Retinal pigment epithelial cell (primary cell): ENCODE results near the gene CNDP1.

ENCODE experiments used
- DNase-seq: peaks from one replicate; pipeline ENCODE4 v3.0.0-alpha.2; 2010; ENCODE audit warnings: low read depth
- H3K4me3 ChIP-seq: 2 replicates; pipeline ENCODE4 v1.5.1; 2011; ENCODE audit warnings: mild to moderate bottlenecking, low read length, control low read depth, moderate library complexity
- TF ChIP-seq, protein P1 (sequence below): conservative IDR thresholded peaks from 2 replicates; pipeline ENCODE4 v1.5.1; 2011; ENCODE audit warnings: low read depth, low read length, control low read depth, inconsistent platforms

CNDP1 gene

DNA sequence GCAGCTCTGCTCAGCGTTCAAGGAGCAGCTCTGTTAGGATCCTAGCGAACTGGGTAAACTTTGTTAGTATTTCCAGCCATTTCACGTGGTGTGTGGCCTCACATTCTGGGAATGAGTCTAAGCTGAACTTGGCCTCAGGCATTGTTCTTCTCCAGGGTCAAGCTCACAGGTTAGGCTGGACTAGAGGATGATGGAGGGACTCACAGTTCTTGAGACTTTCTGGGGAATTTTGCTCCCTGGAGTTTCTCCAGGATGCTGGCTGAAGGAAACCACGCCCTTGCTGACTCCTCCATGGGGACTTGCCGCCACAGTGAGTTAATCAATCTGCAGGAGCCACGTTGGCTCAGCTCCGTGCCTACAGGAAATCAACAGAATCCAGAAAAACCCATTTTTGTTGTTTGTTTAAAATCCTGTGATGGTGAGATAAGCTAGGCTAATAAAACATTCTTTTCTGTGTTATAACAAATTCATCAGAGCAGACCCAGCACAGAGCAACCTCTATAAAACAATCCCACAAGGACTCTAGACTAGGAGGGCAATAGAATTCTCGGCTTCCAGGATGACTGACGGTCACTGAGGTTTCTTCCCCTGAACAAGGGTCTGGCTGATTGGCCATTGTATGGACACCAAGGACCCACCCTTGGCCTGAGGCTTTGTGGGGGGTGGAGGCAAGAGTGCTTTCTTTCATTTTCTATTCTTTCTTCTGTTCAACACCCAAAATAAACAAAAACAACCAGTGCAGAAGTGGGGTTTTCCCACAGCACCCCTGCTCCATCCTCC is 12.6 kb downstream of the CNDP1 start:
- no peak for DNase-seq
- TF ChIP-seq, protein P1, sequence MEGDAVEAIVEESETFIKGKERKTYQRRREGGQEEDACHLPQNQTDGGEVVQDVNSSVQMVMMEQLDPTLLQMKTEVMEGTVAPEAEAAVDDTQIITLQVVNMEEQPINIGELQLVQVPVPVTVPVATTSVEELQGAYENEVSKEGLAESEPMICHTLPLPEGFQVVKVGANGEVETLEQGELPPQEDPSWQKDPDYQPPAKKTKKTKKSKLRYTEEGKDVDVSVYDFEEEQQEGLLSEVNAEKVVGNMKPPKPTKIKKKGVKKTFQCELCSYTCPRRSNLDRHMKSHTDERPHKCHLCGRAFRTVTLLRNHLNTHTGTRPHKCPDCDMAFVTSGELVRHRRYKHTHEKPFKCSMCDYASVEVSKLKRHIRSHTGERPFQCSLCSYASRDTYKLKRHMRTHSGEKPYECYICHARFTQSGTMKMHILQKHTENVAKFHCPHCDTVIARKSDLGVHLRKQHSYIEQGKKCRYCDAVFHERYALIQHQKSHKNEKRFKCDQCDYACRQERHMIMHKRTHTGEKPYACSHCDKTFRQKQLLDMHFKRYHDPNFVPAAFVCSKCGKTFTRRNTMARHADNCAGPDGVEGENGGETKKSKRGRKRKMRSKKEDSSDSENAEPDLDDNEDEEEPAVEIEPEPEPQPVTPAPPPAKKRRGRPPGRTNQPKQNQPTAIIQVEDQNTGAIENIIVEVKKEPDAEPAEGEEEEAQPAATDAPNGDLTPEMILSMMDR: no peak
- H3K4me3 ChIP-seq: no peak overlapping the region

GRCh38 chr18:74547860-74548259 is 13.6 kb downstream of the CNDP1 start:
- H3K4me3 ChIP-seq: no peak overlapping the region
- TF ChIP-seq, protein P1: no peak
- DNase-seq: no peak

GRCh38 chr18:74549591-74550104 is 15.3 kb downstream of the CNDP1 start:
- no peak for DNase-seq
- TF ChIP-seq, protein P1: no peak

DNA sequence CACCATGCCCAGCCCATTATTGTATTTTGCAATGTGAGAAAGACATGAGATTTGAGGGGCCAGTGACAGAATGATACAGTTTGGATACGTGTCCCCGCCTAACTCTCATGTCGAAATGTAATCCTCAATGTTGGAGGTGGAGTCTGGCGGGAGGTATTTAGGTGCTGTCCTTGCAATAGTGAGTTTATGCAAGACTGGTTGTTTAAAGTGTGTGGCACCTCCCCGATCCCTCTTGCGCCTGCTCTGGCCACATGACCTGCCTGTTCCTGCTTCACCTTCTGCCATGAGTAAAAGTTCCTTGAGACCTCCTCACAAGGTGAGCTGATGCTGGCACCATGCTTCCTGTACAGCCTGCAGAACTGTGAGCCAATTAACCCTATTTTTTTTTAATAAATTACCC is 16.6 kb downstream of the CNDP1 start:
- no peak for DNase-seq
- TF ChIP-seq, protein P1: no peak

More at GRCh38 chr18:74549591-74550104, 15.3 kb downstream of the CNDP1 start:
- H3K4me3 ChIP-seq: no peak overlapping the region

DNA sequence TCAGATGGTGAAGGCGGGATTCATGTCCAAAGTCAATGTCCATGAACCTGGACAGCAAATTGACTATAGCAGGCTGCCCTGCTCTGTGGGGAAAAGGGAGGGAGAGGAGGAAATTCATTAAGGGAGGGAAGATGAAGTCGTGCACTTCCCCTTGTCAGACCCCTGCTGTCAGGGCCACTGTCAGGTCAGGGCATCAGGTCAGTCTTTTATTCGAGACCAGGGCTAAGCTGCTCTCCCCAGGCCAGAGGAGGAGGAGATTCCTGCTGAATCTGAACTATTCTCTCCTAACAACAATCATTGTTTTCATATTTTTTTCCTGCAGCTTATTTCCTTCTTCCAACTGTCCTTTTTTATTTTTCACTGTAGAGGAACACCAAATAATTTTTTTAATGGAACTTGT is 17.2 kb downstream of the CNDP1 start:
- TF ChIP-seq, protein P1: no peak
- H3K4me3 ChIP-seq: no peak overlapping the region
- no peak for DNase-seq

More for the DNA sequence above, 16.6 kb downstream of the CNDP1 start:
- no peak overlapping the region for H3K4me3 ChIP-seq

DNA sequence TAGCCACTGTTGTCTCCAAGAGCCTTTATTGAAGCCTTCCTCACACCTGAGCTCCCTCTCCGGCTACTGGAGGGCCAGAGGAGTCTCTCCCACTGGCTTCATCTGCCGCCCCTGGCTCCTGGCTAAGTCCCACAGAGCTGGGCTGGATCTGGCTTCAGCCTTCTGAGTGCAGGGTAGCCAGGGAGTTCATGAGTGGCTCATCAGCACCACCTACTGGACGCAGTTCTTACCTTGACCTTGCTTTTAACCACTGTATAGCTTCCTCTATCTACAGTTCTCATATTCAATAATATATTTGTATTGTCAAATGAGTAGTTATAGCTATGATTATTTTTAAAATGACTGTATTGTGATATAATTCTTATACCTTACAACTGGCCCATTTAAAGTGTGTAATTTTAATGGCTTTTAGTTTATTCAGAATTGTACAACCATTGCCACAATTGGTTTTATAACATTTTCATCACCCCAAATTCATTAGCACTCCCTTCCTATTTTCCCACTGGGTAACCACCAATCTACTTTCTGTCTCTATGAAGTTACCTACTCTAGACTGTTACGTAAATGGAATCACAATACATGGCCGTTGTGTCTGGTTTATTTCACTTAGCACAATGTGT is 17.7 kb downstream of the CNDP1 start:
- TF ChIP-seq, protein P1: peak; percentile 86
- peak; percentile 47 for DNase-seq
- no peak overlapping the region for H3K4me3 ChIP-seq
